HG02571 (cell line): ENCODE measurements around the gene AATF.

Experiments
- ATAC-seq: cut with Tn5 transposase; IDR thresholded peaks from one replicate; pipeline ENCODE4 v1.9.1; 2021; ENCODE audit warnings: mild to moderate bottlenecking, moderate library complexity; ENCODE audit not compliant: unreplicated experiment

Gene AATF

GRCh38 chr17:36948717-36949460, at the start of gene AATF:
TSS of gene AATF (plus strand) at chr17:36948954. CDS start at chr17:36949126, 172 bp downstream.
- ATAC-seq = peak; percentile 84

- no peak for ATAC-seq
Measured at GRCh38 chr17:36899250-36900159, 49.2 kb upstream of the AATF start.

GRCh38 chr17:36900160-36900512, 48.6 kb upstream of the AATF start:
- ATAC-seq = no peak

- no peak for ATAC-seq
Measured at GRCh38 chr17:36901506-36901905, 47.2 kb upstream of the AATF start.

- no peak for ATAC-seq
Measured at GRCh38 chr17:36907407-36907806, 41.3 kb upstream of the AATF start.

- no peak for ATAC-seq
Measured at GRCh38 chr17:36910513-36910912, 38.2 kb upstream of the AATF start.

GRCh38 chr17:36911001-36911400, 37.8 kb upstream of the AATF start:
- no peak for ATAC-seq

GRCh38 chr17:36913132-36913531, 35.6 kb upstream of the AATF start:
- no peak for ATAC-seq

GRCh38 chr17:36918211-36918691, 30.5 kb upstream of the AATF start:
- no peak for ATAC-seq

- ATAC-seq = no peak
Measured at GRCh38 chr17:36919407-36919968, 29.3 kb upstream of the AATF start.

GRCh38 chr17:36920032-36921005, 28.4 kb upstream of the AATF start:
- no peak for ATAC-seq

GRCh38 chr17:36921095-36921851, 27.5 kb upstream of the AATF start:
- no peak for ATAC-seq

GRCh38 chr17:36922175-36922574, 26.6 kb upstream of the AATF start:
- no peak for ATAC-seq

- no peak for ATAC-seq
Measured at GRCh38 chr17:36923814-36924221, 24.9 kb upstream of the AATF start.

GRCh38 chr17:36926226-36926625, 22.5 kb upstream of the AATF start:
- no peak for ATAC-seq

GRCh38 chr17:36926701-36927100, 22.1 kb upstream of the AATF start:
- no peak for ATAC-seq

- ATAC-seq = no peak
Measured at GRCh38 chr17:36928471-36929345, 20.0 kb upstream of the AATF start.

- no peak for ATAC-seq
Measured at GRCh38 chr17:36929851-36930582, 18.7 kb upstream of the AATF start.
